Measurements from ENCODE around the gene PHACTR1.

PHACTR1 gene

GRCh38 chr6:13275435-13275989 is 558.9 kb downstream of the PHACTR1 start:
- DNase-seq = no peak

- DNase-seq = no peak
These were observed 560.7 kb downstream of the PHACTR1 start for GRCh38 chr6:13277231-13277630.

- no peak for DNase-seq
These were observed 561.6 kb downstream of the PHACTR1 start for GRCh38 chr6:13278164-13278563.

- no peak for DNase-seq
These were observed 562.4 kb downstream of the PHACTR1 start for GRCh38 chr6:13278991-13279390.

GRCh38 chr6:13280254-13280653 is 563.7 kb downstream of the PHACTR1 start:
- no peak for DNase-seq

GRCh38 chr6:13281686-13282085 is 565.1 kb downstream of the PHACTR1 start:
- DNase-seq = no peak

- DNase-seq = no peak
These were observed 566.0 kb downstream of the PHACTR1 start for GRCh38 chr6:13282393-13283069.

GRCh38 chr6:13283331-13283730 is 566.8 kb downstream of the PHACTR1 start:
- DNase-seq = no peak

GRCh38 chr6:13284646-13285045 is 568.1 kb downstream of the PHACTR1 start:
- no peak for DNase-seq

GRCh38 chr6:13285705-13286104 is 569.1 kb downstream of the PHACTR1 start:
- DNase-seq = no peak

GRCh38 chr6:13286181-13286580 is 569.6 kb downstream of the PHACTR1 start:
- no peak for DNase-seq

GRCh38 chr6:13287104-13287503 is 570.5 kb downstream of the PHACTR1 start:
- no peak for DNase-seq

GRCh38 chr6:13288481-13288880 is 571.9 kb downstream of the PHACTR1 start:
- no peak for DNase-seq

- DNase-seq = no peak
These were observed 572.4 kb downstream of the PHACTR1 start for GRCh38 chr6:13288969-13289391.

GRCh38 chr6:13289789-13290318 is 573.3 kb downstream of the PHACTR1 start:
- no peak for DNase-seq

- DNase-seq = no peak
These were observed 573.8 kb downstream of the PHACTR1 start for GRCh38 chr6:13290335-13290734.

GRCh38 chr6:13292774-13293173 is 576.2 kb downstream of the PHACTR1 start:
- DNase-seq = no peak

- no peak for DNase-seq
These were observed 578.0 kb downstream of the PHACTR1 start for GRCh38 chr6:13294499-13295069.

GRCh38 chr6:13295576-13295975 is 579.0 kb downstream of the PHACTR1 start:
- no peak for DNase-seq

- DNase-seq = no peak
These were observed 580.0 kb downstream of the PHACTR1 start for GRCh38 chr6:13296536-13296997.

GRCh38 chr6:13297391-13297790 is 580.8 kb downstream of the PHACTR1 start:
- no peak for DNase-seq

- no peak for DNase-seq
These were observed 581.9 kb downstream of the PHACTR1 start for GRCh38 chr6:13298446-13298845.

- DNase-seq = no peak
These were observed 582.8 kb downstream of the PHACTR1 start for GRCh38 chr6:13299403-13299821.

- DNase-seq = no peak
These were observed 583.4 kb downstream of the PHACTR1 start for GRCh38 chr6:13299918-13300317.

All from GOT3 (cell line).